Umbilical cord (tissue), 2 donors: ENCODE measurements around the gene NLGN1. TPM values are rescaled to one million over a fixed set of nuclear protein-coding genes. Genes with fewer than 3 reads are reported as not detected.

Experiments used
- DNase-seq: peaks from one replicate; pipeline ENCODE4 v3.0.0-alpha.2; 2015; ENCODE audit warnings: low spot score
- total RNA-seq: library from RNA; depleted of rRNA; stranded (reverse); fragments of >200 nt; gene quantifications from one replicate; pipeline ENCODE4 v1.2.3, GENCODE V29; 2014; ENCODE audit warnings: low replicate concordance; ENCODE audit not compliant: insufficient read depth

Gene NLGN1
- total RNA-seq, 1 donor from 2014 or later: 8.7 TPM

DNA sequence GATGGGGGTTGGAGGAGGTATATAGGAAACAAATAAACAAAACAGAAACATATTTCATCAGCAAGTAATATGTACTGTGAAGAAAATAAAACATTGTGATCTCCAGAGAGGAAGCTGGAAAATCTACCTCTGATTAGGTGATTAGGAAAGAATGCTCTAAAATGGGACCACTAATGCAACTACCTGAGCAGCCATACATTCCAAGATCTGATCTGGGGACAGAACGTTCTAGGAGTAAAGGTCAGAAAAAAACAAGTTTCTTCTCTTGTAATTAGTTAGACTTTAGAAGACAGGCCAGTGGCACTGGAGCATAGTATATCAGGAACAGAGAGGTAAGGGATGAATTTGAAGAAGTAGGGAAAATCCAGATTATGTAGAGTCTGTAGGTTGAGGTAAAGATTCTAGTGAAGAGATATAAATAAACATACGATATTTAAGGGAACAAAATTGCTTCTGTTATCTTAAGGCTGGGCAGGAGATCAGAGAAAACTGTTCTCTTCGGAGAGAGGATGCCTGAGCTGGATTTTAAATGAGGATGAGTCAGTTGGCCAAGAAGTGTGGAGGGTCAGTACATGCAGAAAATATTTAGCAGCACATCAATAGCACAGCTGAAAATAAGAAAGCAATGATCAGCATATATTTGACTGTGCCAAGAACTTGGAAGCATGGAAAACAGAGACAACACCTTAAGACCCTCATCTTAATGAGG, 429.5 kb downstream of the NLGN1 start:
- peak; percentile 91 for DNase-seq

DNA sequence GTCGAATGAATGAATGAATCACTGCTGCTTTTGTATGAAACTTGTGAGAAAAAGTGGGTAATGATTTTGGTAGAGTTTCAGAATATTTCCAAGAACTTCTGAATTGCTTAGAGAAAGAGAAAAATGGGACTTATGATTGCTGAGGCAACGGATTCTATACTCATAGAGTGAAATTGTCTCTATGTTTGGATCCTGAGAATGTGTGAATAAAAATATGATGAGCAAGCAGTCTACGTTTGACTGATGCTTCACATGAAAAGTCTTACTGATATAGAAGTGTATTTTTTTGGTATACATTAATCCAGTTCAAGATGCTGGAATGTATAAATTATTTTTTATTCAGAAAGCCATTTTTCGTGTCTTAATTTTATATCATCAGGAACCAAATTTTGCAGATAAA, 441.1 kb downstream of the NLGN1 start:
- DNase-seq: no peak

DNA sequence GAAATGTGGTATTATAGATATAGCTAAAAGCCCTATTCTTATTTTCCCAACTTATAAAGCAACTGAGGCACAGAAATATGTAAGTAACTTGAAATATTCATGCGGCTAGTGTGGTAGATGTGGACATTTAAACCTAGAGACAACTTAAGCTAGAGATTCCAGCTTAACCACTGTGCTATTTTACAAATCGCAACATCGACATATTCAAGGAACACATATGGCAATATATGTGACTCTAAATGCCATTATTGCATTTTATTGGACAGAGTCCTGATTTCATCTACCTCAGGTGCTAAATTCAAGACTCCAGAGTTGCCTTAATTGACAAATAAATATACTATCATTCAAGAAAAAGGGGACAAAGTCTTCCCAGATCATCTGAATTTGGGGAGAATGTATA, 442.3 kb downstream of the NLGN1 start:
- DNase-seq: no peak

DNA sequence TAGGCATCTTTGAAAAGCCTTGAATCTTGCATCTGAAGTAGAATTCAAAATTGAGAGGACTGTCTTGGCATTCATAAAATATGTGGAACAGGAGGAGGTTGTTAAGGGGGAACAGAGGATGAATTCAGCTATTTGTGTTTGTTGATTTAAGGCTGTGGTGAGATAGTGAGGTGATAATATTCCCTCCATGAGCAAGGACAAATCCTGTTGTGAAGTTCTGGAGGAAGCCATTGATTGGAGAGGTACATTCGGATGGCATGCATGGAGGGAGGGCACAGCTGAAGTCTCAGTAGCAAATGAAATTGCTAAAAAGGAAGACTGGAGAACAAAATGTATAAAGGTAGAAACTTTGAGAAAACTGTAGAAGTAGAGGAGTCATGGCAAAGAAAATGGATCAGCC, 443.8 kb downstream of the NLGN1 start:
- no peak for DNase-seq

DNA sequence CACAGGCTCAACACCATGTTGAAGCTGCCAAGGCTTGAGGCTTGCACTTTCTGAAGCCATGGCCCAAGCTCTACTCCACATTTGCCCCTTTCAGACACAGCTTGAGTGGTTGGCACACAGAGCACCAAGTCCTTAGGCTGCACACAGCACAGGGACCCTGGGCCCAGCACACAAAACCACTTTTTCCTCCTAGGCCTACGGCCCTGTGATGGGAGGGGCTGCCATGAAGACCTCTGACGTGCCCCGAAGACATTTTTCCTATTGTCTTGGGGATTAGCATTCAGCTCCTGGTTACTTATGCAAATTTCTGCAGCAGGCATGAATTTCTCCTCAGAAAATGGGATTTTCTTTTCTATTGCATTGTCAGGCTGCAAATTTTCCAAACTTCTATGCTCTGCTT, 445.5 kb downstream of the NLGN1 start:
- DNase-seq: no peak

DNA sequence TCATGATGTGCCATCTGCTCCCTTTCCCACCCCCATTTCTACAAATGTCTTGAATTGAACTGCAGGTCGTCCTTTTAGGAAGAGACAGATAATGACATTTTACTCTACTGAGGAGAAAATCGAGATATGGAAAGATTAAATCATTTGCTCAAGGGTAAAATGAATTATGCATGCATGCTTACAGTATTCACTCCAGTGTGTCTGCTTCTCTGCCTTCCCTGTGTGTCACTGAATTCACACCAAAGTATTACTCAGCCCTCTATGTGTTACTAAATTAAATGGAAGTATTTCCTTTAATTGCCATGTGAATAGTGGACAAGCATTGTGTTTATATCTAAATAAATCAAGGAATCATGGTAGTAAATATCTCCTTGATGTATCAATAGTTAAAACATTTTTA, 449.0 kb downstream of the NLGN1 start:
- DNase-seq: no peak

DNA sequence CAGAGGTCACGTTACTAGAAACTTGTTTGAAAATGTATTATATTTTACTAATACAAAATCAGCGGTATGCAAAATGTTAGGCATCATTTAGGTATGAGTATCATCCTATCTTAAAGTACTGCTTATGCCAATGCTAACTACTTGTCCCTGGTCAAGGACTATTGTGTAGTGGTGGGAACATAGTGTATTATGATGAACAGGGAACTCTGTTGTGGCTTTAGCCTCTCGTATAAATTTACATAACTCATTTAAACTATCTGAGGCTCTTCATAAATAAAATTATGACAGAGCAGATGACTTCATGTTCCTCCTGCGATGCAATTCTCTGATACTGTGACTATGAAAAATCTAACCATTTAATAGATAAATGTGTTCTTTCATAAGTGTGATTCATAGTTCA, 451.9 kb downstream of the NLGN1 start:
- no peak for DNase-seq

DNA sequence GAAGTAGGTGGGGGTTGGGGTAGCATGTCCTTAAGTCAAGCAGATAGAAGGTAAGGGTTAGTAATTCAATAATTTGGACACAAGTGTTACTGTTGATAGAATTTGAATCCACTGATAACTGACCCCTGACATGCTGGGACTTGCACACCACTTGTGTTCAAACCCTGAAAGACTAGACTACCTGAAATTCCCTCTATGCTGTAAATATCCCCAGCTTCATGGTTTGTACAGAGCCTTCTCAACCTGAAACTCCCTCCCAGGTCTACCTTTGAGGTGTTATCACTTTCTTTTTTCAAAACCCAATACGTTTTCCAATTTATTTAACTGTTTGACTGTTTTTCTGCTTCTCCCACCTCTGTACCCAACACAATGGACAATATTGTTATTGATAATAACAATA, 459.6 kb downstream of the NLGN1 start:
- no peak for DNase-seq

DNA sequence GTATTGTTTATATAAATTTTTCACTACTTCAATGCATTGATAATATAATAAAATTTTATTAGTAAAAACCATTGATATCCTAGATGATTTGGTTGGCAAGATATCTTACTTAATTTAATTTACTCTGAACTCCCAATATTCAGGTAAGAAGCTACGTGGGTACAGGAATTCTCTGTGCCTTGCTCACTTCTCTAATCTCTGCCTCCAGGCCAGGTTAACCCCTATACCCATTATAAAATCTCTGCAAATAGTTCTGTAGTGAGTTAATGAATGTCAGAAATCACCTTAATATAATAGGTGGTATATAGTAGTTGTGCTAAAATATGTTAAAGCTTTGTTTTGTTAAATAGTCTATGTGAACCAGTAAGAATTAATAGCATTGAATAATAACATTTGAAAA, 465.2 kb downstream of the NLGN1 start:
- no peak for DNase-seq

DNA sequence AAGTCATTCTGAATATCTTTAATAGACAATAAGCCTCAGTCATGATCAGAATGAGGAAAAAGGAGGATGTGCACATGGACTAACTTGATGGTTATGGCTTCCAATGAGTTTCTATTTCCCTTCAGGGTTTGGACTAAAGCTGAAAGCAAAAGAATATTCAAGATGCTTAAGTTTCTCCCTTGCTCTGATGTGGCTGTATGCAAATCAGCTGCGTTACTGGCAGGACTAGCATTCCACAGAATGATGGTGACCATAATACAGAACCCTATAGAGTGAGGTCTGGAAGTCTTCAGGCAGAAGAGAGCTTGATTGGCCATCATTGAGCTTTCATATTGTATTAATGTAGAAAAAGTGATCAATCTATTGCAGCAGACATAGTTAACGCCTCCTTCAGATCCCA, 466.0 kb downstream of the NLGN1 start:
- no peak for DNase-seq

DNA sequence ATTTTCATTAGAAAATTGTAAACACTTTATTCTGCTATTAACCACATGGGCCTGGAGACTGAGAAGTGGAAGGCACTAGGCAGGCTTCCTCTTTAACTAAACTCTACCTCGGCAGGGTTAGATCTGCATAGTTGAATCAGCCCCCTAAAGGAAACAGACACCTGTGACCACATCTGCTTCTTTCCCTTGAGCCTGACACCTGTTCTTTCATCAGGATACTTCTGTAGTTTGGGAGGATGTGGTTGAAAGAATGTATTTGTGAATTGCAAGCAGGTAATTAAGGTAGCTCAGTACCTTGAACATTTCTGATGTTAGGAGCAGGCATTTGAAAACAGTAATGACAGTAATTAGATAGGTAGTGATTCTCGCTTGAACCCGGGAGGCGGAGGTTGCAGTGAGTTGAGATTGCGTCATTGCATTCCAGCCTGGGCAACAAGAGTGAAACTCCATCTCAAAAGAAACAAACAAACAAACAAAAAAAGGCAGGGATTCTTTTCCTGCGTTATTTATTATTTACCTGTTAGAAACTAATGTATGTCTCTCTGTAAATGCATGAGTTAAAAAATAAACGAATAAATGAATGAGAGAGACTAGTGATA, 468.5 kb downstream of the NLGN1 start:
- DNase-seq: no peak

DNA sequence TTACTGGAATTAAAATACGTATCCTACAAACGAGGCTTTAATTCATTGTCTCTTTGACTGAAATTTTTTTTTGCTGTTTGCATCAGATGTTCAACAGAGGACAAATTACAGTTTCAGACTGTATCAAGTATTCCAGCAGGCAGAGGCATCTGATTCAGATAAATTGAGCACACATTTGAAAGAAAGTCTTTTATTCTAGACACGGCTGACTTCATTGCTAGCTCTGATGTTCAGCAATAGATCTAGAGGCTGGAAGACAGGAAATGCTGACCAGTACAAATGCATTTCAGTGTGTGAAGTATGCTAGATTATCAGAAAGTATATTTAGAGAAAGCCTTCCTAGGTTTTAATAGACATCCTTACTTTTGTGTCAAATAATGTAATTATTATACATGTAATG, 472.2 kb downstream of the NLGN1 start:
- DNase-seq: no peak

DNA sequence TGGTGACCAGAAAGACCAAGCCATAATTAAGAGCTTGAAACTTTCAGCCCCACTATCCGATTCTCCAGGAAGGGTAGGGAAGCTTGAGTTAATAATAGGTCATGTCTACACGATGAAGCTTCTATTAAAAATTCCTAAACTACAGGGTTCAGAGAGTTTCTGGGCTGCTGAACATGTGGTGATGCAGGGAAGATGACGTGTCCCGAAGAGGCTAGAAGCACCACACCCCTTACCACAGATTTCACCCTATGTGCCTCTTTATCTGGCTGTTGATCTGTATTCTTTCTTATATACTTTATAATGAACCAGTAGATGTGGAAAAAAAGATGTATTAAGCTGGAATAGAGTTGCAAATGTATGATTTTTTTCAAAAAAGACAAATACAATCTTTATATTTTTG, 473.4 kb downstream of the NLGN1 start:
- DNase-seq: no peak

DNA sequence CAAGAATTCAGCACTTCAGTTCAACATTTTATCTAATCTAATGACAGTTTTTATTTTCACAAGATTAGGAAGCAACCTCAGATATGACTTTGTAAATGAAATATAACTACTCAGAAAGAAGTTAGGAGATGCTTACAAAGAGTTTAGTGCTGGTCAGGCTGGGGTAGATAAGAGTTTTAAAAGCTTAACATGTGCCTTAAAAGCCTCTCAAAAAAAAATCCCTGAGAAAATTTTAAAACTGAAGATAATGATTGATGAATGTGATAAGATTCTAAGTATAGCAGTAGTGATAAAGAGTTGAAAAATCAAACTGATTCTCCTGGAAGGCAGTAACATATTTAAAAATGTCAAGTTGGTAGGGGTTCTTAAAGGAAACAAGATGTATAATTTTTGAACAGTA, 478.2 kb downstream of the NLGN1 start:
- DNase-seq: peak; percentile 5

DNA sequence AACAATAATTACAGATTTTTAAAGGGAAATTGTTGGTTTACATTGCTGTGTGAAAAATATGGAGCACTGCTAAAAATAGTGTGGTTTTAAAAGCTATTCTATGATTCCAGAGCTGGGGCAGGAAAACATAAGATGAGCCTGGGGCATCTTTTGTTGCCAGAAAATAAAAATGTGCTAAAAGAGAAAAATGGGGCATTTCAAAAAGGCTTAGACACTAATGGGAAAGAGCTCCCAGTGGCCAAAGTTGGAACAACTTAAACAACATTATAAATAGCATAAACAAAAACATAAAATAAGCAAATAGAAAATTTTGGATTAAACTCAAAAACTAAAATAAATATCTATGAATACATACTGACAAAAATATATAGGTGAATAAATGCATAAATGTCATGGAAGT, 478.9 kb downstream of the NLGN1 start:
- no peak for DNase-seq

DNA sequence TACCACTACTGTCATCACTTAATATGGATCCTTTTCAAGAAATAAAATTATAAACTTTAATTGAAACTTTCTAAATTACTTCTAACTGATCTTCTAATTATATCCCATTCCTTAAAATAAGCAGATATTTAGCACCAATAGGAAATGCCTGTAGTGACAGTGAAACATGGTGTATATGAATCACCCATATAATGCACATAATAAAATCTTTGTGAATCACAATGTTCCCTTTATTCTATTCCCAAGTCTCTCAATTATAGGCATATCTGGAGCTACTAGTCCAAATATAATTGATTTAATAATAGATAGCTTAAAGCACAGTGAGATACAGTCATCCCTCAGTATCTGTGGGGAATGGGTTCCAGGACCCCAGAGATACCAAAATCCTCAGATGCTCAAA, 490.3 kb downstream of the NLGN1 start:
- DNase-seq: no peak

DNA sequence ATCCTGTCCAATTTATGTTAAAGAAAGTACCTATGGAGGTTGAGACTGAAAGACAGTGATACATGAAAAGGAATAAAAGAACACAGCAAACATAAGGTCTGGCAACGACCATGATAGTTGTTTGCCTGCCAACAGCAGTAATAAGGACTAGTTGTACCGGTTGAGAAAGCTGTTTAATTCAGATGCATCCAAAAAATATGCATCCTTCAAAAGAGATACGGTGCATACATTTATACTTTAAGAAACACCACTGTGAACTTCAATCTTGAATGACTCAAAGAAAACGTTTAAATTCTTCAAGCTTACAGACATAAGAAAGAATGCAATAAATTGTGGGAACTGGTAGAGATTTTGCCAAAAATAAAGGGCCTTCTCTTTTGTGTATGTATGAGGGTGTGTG, 492.1 kb downstream of the NLGN1 start:
- DNase-seq: peak; percentile 58

DNA sequence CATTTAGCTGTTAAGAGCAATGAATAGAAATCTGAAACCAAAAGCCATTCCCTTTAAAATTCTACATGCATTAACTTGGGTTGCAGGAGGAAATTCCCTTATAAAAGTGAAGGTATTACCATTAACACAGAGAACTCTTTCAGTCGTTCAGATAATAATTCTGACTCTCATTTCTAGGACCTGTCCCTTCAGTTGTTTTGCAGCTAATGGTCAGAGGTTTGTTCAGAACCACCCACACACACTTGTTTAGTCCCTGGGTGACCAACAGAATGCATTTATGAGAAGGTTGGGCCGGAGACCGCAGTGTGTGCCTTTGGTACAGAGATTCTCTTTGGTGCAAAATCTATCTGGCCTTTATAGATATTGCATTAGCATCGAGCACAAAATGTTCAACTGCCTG, 492.5 kb downstream of the NLGN1 start:
- DNase-seq: no peak

DNA sequence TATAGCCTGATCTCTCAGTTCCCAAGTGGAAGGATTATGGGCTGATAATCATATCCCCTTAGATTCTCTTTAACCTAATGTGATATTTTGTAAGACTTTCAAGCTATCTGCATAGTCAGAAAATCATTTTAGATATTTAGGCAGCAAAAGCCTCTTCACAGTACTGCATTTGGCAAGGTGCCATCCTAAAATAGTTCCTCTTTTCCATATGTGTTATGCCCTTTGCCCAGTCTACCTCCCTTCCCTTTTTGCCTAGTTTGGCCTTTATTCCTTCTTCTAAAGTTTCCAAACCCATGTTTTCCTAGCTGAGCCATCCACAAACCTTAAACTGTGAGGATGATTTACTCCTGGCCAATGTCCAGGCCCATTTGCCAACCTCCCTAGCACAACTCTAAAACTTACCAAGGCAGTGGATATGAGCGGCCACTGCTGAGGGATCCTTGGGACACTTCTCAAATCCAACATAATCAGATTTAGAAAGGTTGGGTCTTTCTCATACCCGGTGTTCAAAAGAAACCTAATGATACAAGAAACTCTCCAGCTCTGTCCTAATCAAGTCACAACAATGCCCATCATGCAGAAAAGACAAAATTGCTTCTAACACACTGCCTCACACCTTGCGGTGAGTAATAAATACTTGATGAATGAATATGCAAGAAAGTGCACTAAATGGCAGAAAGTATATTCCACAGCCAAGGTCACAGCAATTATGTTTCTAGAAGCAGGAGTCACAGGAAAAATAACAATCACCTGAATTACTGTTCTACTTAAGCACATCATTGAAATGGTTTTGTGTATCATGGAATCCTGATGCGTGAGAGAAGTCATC, 493.9 kb downstream of the NLGN1 start:
- DNase-seq: peak; percentile 5

DNA sequence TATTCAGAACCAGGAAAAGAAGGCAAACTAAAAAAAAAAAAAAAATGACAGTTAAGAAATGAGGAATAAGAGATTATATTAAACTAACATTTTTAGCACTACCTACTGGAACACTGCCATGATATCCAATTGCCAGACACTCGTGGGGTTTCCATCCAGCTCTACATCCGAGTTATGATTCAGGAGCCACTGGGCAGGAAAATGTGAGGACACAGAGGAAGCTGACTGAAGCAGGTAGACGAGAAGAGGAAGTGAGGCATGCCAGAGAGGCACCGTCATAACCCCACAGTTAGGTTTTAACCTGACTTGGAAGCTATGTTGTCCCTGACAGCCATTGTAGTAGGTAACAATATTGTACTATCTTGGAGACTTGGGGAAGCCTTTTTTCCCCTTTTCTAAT, 495.0 kb downstream of the NLGN1 start:
- no peak for DNase-seq

DNA sequence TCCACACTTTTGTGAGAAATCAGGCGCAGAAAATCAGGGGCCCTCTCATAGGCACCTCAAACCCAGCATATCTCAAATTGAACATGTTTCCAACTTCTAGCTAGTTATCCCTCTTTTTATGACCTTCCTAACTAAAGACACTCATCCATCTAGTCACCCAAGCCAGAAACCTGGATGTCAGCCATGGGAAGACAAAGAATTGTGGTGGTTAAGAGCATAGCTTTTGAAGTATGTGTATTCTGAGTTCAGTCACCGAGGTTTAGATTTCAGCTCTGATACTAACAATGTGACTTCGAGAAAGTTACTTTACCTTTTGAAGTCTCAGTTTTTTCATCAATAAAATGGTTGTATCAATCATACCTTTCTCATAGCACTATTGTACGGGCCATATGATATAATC, 495.5 kb downstream of the NLGN1 start:
- no peak for DNase-seq

DNA sequence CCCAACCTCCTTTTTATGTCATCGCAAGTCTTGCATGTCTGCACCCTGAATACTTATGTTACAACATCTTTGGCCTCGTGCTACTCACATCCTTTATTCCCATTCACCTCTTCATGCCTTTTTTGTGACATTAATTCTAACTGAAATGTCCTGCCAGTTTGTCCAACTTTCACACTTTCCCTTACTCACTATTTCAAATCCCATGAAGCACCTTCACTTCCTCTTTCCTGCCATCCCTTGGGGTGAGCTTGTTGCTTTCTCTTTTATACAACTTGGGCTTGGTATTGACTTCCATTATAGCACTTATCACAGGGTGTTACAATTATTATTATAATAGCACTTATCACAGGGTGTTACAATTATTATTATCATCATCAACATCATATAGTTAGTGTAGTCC, 496.3 kb downstream of the NLGN1 start:
- no peak for DNase-seq

DNA sequence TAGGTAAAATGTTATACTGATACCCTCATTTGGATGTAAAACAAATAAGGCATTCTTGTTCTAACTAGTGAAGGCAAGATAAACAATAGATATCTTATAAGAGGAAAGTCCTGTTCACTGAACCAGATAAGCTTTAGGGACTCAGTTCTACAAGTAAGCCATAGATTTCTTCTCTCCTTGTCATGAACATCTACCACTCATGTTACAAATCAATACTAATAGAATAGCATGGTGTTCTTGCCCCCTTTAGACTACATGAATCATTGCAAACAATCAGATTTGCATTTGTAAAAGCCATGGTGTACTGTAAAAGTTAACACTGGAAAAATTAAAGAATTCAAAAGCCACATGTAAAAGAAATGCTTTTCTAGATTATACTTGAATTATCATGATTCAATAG, 500.1 kb downstream of the NLGN1 start:
- no peak for DNase-seq
